OCI-LY7 (cell line): ENCODE data around the gene CCDC102A.

ENCODE experiments used
- EZH2phosphoT487 ChIP-seq: fragments of 200-600 bp; sonication (generic); IDR thresholded peaks from 2 replicates; pipeline ENCODE4 v1.6.1; 2018; ENCODE audit warnings: low read depth, borderline replicate concordance, mild to moderate bottlenecking, mixed run types, antibody characterized with exemption, low read length, moderate library complexity, mixed read lengths
- TF ChIP-seq, protein P1 (sequence below): fragments of 200-600 bp; sonication (generic); conservative IDR thresholded peaks from 2 replicates; pipeline ENCODE4 v1.5.1; 2014; ENCODE audit warnings: mild to moderate bottlenecking, antibody characterized with exemption, low read length, moderate library complexity, mixed read lengths

DNA sequence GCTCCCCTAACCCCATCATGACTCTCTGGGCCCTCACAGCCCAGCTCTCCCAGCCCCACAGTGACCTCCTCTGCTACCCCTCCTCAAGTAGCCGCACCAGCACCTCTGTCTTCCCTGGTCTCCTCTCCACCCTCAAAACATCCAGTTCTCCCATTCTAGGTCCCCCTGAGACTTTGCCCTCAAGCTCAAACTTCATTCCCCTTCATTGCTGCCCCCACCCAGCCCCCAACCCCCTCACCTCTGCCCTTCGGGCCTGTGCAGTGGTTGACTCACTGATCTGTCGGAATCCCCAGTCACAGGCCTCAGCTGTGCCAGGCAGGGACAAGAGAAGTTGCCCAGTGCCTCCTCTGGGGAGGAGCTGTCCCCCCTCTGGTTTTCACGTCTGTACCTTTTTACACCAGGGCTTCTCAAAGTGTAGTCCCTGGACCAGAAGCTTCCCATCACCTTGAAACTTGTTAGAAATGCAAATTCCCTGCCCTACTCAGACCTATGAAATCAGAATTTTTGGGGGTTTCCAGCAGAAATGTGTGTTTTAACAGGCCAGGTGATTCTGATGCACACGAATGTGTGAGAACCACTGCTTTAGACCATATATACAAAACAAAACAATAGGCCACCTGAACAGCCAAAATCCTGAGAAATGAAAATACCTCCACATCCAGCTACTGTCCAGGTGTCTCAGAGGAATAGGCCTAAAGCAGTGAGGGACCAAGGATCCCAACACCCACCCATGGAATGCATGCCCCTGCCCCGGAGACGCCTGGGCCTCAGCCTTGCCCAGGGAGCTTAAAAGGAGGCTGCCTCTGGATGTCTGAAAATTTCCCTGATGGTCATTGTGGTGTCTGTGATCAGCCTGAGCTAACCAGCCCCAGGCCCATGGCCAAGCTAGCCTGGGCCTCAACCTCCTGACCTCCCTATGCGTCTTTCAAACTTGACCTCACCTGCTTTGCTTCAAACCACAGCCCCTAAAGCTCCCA, 49.2 kb downstream of the CCDC102A start:
- TF ChIP-seq, protein P1, sequence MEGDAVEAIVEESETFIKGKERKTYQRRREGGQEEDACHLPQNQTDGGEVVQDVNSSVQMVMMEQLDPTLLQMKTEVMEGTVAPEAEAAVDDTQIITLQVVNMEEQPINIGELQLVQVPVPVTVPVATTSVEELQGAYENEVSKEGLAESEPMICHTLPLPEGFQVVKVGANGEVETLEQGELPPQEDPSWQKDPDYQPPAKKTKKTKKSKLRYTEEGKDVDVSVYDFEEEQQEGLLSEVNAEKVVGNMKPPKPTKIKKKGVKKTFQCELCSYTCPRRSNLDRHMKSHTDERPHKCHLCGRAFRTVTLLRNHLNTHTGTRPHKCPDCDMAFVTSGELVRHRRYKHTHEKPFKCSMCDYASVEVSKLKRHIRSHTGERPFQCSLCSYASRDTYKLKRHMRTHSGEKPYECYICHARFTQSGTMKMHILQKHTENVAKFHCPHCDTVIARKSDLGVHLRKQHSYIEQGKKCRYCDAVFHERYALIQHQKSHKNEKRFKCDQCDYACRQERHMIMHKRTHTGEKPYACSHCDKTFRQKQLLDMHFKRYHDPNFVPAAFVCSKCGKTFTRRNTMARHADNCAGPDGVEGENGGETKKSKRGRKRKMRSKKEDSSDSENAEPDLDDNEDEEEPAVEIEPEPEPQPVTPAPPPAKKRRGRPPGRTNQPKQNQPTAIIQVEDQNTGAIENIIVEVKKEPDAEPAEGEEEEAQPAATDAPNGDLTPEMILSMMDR = no peak
- no peak for TF ChIP-seq EZH2phosphoT487
